Measurements from ENCODE around the gene PIK3R6. TPM values are rescaled to one million over a fixed set of nuclear protein-coding genes. Genes with fewer than 3 reads are reported as not detected.
"Not testable (repeated sequence)": the region's sequence is repeated elsewhere in the genome, so short reads cannot be mapped to it uniquely, and the experiment has no call there.

The PIK3R6 gene
- total RNA-seq, 1 donor from 2014 or later, result not detected

GRCh38 chr17:8888704-8889302, 21.3 kb upstream of the PIK3R6 start:
- DNase-seq (ENCODE audit: low read depth), result no peak

GRCh38 chr17:8887834-8888703, 20.6 kb upstream of the PIK3R6 start:
- TF ChIP-seq CTCF (conservative IDR thresholded peaks at IDR 0.05; ENCODE audit: low read depth, low read length), result peak; percentile 32
- H3K4me3 ChIP-seq (ENCODE audit: low read depth, low read length), result no peak overlapping the region
- DNase-seq (ENCODE audit: low read depth), result no peak

More at GRCh38 chr17:8888704-8889302, 21.3 kb upstream of the PIK3R6 start:
- no peak overlapping the region for H3K4me3 ChIP-seq (ENCODE audit: low read depth, low read length)
- no peak for TF ChIP-seq CTCF (conservative IDR thresholded peaks at IDR 0.05; ENCODE audit: low read depth, low read length)

GRCh38 chr17:8887301-8887700, 19.8 kb upstream of the PIK3R6 start:
- TF ChIP-seq CTCF (conservative IDR thresholded peaks at IDR 0.05; ENCODE audit: low read depth, low read length), result no peak
- no peak for DNase-seq (ENCODE audit: low read depth)
- no peak overlapping the region for H3K4me3 ChIP-seq (ENCODE audit: low read depth, low read length)

GRCh38 chr17:8885967-8886684, 18.7 kb upstream of the PIK3R6 start:
- DNase-seq (ENCODE audit: low read depth), result no peak
- H3K4me3 ChIP-seq (ENCODE audit: low read depth, low read length), result no peak overlapping the region
- no peak for TF ChIP-seq CTCF (conservative IDR thresholded peaks at IDR 0.05; ENCODE audit: low read depth, low read length)

- H3K4me3 ChIP-seq (ENCODE audit: low read depth, low read length); DNase-seq (ENCODE audit: low read depth): not testable (repeated sequence)
These were observed 17.9 kb upstream of the PIK3R6 start for GRCh38 chr17:8885163-8885966.

GRCh38 chr17:8884336-8884990, 17.0 kb upstream of the PIK3R6 start:
- TF ChIP-seq CTCF (conservative IDR thresholded peaks at IDR 0.05; ENCODE audit: low read depth, low read length), result no peak
- DNase-seq (ENCODE audit: low read depth), result no peak
- no peak overlapping the region for H3K4me3 ChIP-seq (ENCODE audit: low read depth, low read length)

All from epithelial cell of proximal tubule (primary cell).